Measurements from ENCODE around the gene PLEKHA1. TPM values are rescaled to one million over a fixed set of nuclear protein-coding genes. Genes with fewer than 3 reads are reported as not detected.
A peak's percentile ranks its signal among the peaks of the same experiment; 100 is the strongest.

The PLEKHA1 gene
- total RNA-seq, 1 donor from 2014 or later, result 44.3 TPM

- Mint-ChIP-seq H3K4me1 (ENCODE audit: low read depth) (peaks cover 14% of the 10 kb centered on the region), H3K27ac (no peak overlapping the region), H3K4me3 (ENCODE audit: low read depth) (no peak overlapping the region), H3K36me3 (ENCODE audit: insufficient read depth) (no peaks in the 10 kb centered on the region), H3K9me3 (ENCODE audit: low read depth) (no peaks in the 10 kb centered on the region), H3K27me3 (no peaks in the 10 kb centered on the region)
- DNase-seq (ENCODE audit: low spot score, unreplicated experiment), result no peak
- no peak for TF ChIP-seq CTCF (IDR thresholded peaks at IDR 0.05; ENCODE audit: unreplicated experiment)
Measured at GRCh38 chr10:122328676-122329075, 45.8 kb upstream of the PLEKHA1 start.

GRCh38 chr10:122329416-122329815 is 45.1 kb upstream of the PLEKHA1 start:
- Mint-ChIP-seq H3K9me3 (ENCODE audit: low read depth) (no peaks in the 10 kb centered on the region), H3K27me3 (no peaks in the 10 kb centered on the region), H3K36me3 (ENCODE audit: insufficient read depth) (no peaks in the 10 kb centered on the region), H3K27ac (no peak overlapping the region), H3K4me3 (ENCODE audit: low read depth) (no peak overlapping the region), H3K4me1 (ENCODE audit: low read depth) (peaks cover 14% of the 10 kb centered on the region)
- DNase-seq (ENCODE audit: low spot score, unreplicated experiment), result no peak
- no peak for TF ChIP-seq CTCF (IDR thresholded peaks at IDR 0.05; ENCODE audit: unreplicated experiment)

- Mint-ChIP-seq H3K4me1 (ENCODE audit: low read depth) (peaks cover 14% of the 10 kb centered on the region), H3K27me3 (no peaks in the 10 kb centered on the region), H3K36me3 (ENCODE audit: insufficient read depth) (no peaks in the 10 kb centered on the region), H3K27ac (peak overlapping the region; percentile 49), H3K4me3 (ENCODE audit: low read depth) (no peak overlapping the region), H3K9me3 (ENCODE audit: low read depth) (no peaks in the 10 kb centered on the region)
- TF ChIP-seq CTCF (IDR thresholded peaks at IDR 0.05; ENCODE audit: unreplicated experiment), result no peak
- no peak for DNase-seq (ENCODE audit: low spot score, unreplicated experiment)
Measured at GRCh38 chr10:122331100-122331499, 43.4 kb upstream of the PLEKHA1 start.

GRCh38 chr10:122331615-122332446 is 42.7 kb upstream of the PLEKHA1 start:
- no peak for DNase-seq (ENCODE audit: low spot score, unreplicated experiment)
- Mint-ChIP-seq H3K9me3 (ENCODE audit: low read depth) (no peaks in the 10 kb centered on the region), H3K36me3 (ENCODE audit: insufficient read depth) (no peaks in the 10 kb centered on the region), H3K4me3 (ENCODE audit: low read depth) (no peak overlapping the region), H3K27me3 (no peaks in the 10 kb centered on the region), H3K4me1 (ENCODE audit: low read depth) (peaks cover 14% of the 10 kb centered on the region), H3K27ac (peak overlapping the region; percentile 11)
- no peak for TF ChIP-seq CTCF (IDR thresholded peaks at IDR 0.05; ENCODE audit: unreplicated experiment)

- Mint-ChIP-seq H3K9me3 (ENCODE audit: low read depth) (no peaks in the 10 kb centered on the region), H3K27me3 (no peaks in the 10 kb centered on the region), H3K4me3 (ENCODE audit: low read depth) (no peak overlapping the region), H3K4me1 (ENCODE audit: low read depth) (peaks cover 14% of the 10 kb centered on the region), H3K27ac (no peak overlapping the region), H3K36me3 (ENCODE audit: insufficient read depth) (no peaks in the 10 kb centered on the region)
- no peak for DNase-seq (ENCODE audit: low spot score, unreplicated experiment)
- no peak for TF ChIP-seq CTCF (IDR thresholded peaks at IDR 0.05; ENCODE audit: unreplicated experiment)
Measured at GRCh38 chr10:122333037-122333436, 41.5 kb upstream of the PLEKHA1 start.

Data from progenitor cell of endocrine pancreas (in vitro differentiated cells).